Osteocyte (in vitro differentiated cells): ENCODE measurements around the gene TENM4. TPM values are rescaled to one million over a fixed set of nuclear protein-coding genes. Genes with fewer than 3 reads are reported as not detected.

Source experiments
- DNase-seq: peaks from one replicate; pipeline ENCODE4 v3.0.0; 2021; ENCODE audit warnings: mixed read lengths; ENCODE audit not compliant: unreplicated experiment; ENCODE audit errors: extremely low spot score
- H3K27ac Mint-ChIP-seq: one replicate; pipeline ENCODE4 v1.8.0; 2021; ENCODE audit warnings: mild to moderate bottlenecking, mixed read lengths; ENCODE audit not compliant: unreplicated experiment
- H3K27me3 Mint-ChIP-seq: one replicate; pipeline ENCODE4 v1.8.0; 2021; ENCODE audit warnings: mixed read lengths; ENCODE audit not compliant: unreplicated experiment
- H3K36me3 Mint-ChIP-seq: one replicate; pipeline ENCODE4 v1.8.0; 2021; ENCODE audit warnings: mixed read lengths; ENCODE audit not compliant: unreplicated experiment
- H3K4me1 Mint-ChIP-seq: one replicate; pipeline ENCODE4 v1.8.0; 2021; ENCODE audit warnings: mixed read lengths; ENCODE audit not compliant: unreplicated experiment
- H3K4me3 Mint-ChIP-seq: one replicate; pipeline ENCODE4 v1.8.0; 2021; ENCODE audit warnings: mild to moderate bottlenecking, moderate library complexity, mixed read lengths; ENCODE audit not compliant: unreplicated experiment
- H3K9me3 Mint-ChIP-seq: one replicate; pipeline ENCODE4 v1.8.0; 2021; ENCODE audit warnings: mixed read lengths; ENCODE audit not compliant: unreplicated experiment
- total RNA-seq: library from RNA; stranded (reverse); gene quantifications from 2 replicates; pipeline ENCODE4 v1.2.1, GENCODE V29; 2021
- TF ChIP-seq, protein P1 (sequence below): fragments of 200-600 bp; sonication (generic); IDR thresholded peaks from 2 replicates; pipeline ENCODE4 v1.5.0; 2021; ENCODE audit warnings: antibody characterized with exemption, mild to moderate bottlenecking, moderate library complexity

TENM4 gene
- total RNA-seq, 1 donor from 2014 or later, result 74.1 TPM

DNA sequence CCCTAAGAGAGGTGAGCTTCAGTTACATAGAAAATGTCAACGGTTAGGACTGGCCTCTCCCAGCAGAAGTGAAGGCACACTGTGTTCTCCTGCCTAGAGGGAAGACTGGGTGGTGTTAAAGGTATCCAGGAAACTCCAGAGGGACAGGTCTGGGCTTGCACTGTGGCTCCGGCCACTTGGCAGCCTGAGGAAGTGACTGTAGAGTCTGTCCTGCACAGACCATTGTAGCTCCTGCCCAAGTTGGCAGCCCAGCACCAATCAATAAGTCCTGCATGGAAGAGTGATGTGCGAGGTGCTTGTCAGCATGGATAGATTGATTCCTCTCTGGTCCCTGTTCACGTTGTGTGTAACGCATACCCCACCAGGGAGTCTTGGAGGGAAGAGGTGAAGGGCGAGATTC is 284.8 kb downstream of the TENM4 start:
- TF ChIP-seq, protein P1, sequence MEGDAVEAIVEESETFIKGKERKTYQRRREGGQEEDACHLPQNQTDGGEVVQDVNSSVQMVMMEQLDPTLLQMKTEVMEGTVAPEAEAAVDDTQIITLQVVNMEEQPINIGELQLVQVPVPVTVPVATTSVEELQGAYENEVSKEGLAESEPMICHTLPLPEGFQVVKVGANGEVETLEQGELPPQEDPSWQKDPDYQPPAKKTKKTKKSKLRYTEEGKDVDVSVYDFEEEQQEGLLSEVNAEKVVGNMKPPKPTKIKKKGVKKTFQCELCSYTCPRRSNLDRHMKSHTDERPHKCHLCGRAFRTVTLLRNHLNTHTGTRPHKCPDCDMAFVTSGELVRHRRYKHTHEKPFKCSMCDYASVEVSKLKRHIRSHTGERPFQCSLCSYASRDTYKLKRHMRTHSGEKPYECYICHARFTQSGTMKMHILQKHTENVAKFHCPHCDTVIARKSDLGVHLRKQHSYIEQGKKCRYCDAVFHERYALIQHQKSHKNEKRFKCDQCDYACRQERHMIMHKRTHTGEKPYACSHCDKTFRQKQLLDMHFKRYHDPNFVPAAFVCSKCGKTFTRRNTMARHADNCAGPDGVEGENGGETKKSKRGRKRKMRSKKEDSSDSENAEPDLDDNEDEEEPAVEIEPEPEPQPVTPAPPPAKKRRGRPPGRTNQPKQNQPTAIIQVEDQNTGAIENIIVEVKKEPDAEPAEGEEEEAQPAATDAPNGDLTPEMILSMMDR, result no peak
- Mint-ChIP-seq H3K4me3 (no peak overlapping the region), H3K27ac (no peak overlapping the region), H3K9me3 (no peaks in the 10 kb centered on the region), H3K36me3 (no peaks in the 10 kb centered on the region), H3K27me3 (no peaks in the 10 kb centered on the region), H3K4me1 (peaks cover 11% of the 10 kb centered on the region)
- no peak for DNase-seq

DNA sequence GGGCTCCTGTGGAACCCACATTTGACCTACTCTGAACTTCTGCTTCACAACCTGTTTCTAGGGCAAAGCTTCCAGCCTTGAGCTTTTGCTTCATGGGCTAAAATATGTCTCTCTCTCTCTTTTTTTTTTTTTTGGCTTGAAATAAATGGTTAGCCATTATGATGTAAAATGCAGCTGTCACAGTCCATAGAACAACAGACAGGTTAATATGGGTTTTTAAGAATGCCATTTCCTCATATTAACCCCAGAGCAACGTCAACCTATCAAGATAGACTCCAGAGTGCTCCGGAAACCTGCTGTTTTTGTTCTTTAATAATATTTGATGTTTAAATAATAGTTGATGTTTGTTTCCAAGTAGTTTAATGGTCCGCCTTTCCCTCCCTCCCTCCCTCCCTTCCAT is 285.6 kb downstream of the TENM4 start:
- Mint-ChIP-seq H3K9me3 (no peaks in the 10 kb centered on the region), H3K4me1 (peaks cover 6% of the 10 kb centered on the region), H3K27me3 (no peaks in the 10 kb centered on the region), H3K4me3 (no peak overlapping the region), H3K27ac (no peak overlapping the region), H3K36me3 (no peaks in the 10 kb centered on the region)
- no peak for DNase-seq
- TF ChIP-seq, protein P1, result no peak

DNA sequence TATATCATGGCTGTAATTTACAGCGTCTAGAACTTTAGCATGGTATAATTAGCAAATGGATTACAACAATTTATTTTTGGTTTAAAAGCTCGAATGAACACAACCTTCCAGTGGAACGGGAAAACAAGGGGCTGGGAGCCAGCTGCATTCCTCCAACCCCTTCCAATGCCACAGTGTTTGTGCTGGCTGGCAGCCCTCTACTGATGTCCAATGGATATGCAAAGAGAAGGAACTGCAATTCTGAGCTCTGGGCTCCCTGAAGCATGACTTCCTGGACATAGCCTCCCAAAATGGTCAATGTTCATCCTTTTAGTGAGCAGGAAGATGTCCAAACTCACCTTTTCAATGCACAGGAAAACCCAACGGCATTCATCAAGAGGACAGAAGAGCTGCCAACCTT is 288.3 kb downstream of the TENM4 start:
- H3K27me3 Mint-ChIP-seq, result no peaks in the 10 kb centered on the region
- no peak overlapping the region for H3K4me3 Mint-ChIP-seq
- H3K36me3 Mint-ChIP-seq, result no peaks in the 10 kb centered on the region
- no peak for DNase-seq
- H3K4me1 Mint-ChIP-seq, result peaks cover 2% of the 10 kb centered on the region
- no peak overlapping the region for H3K27ac Mint-ChIP-seq
- H3K9me3 Mint-ChIP-seq, result no peaks in the 10 kb centered on the region
- TF ChIP-seq, protein P1, result no peak

DNA sequence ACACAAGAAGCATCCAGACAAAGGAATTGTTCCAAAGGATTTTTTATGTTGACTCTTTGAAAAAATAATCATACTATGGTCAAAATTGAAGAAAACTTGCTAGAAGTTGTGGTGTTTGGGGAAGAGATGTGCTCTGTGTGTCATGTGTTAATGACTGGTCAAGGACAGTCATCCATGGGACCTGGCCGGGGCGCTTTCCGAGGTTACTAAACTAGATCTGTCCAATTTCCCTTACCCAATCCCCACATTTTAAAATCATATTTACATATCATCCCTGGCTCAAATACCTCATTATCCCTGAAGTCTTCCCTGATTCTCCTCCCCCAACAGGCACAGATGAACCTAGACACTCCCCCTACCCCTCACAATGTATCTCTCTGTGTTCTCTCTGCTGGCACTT is 289.4 kb downstream of the TENM4 start:
- Mint-ChIP-seq H3K4me3 (no peak overlapping the region), H3K36me3 (no peaks in the 10 kb centered on the region), H3K4me1 (peaks cover 2% of the 10 kb centered on the region), H3K27ac (no peak overlapping the region), H3K27me3 (no peaks in the 10 kb centered on the region), H3K9me3 (no peaks in the 10 kb centered on the region)
- no peak for DNase-seq
- TF ChIP-seq, protein P1, result no peak

DNA sequence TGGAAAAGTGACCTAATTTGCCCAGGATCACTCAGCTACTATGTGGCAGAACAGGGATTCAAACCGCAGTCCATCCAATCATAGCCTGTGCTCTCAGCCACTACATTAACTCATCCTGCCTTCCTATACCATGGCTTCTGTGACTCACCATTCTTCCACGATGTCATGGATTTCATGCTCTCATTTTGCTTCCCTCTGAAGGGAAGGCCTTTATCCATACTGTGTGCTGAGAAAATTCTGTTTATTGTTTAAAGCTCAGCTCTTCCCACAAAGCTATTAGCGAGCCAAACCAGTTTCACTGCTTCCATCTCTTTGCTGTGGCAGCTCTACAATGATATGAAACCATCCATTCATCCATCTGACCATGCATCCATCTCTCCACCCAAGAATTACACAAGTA is 289.9 kb downstream of the TENM4 start:
- TF ChIP-seq, protein P1, result no peak
- DNase-seq, result no peak
- Mint-ChIP-seq H3K4me3 (no peak overlapping the region), H3K9me3 (no peaks in the 10 kb centered on the region), H3K36me3 (no peaks in the 10 kb centered on the region), H3K27me3 (no peaks in the 10 kb centered on the region), H3K4me1 (peaks cover 2% of the 10 kb centered on the region), H3K27ac (no peak overlapping the region)
